SU-DHL-6 (cell line): ENCODE measurements around the gene TMEM74B.

Source experiments
- EZH2phosphoT487 ChIP-seq: fragments of 200-600 bp; sonication (generic), shearing (Covaris generic); conservative IDR thresholded peaks from 2 replicates; pipeline ENCODE4 v1.6.1; 2018; ENCODE audit warnings: mild to moderate bottlenecking, antibody characterized with exemption, low read length, moderate library complexity, mixed read lengths
- TF ChIP-seq, protein P1 (sequence below): fragments of 200-600 bp; sonication (generic); IDR thresholded peaks from one replicate; pipeline ENCODE4 v1.5.1; 2017; ENCODE audit warnings: antibody characterized with exemption, mild to moderate bottlenecking, low read length, moderate library complexity; ENCODE audit not compliant: insufficient read depth, poor library complexity, severe bottlenecking

DNA sequence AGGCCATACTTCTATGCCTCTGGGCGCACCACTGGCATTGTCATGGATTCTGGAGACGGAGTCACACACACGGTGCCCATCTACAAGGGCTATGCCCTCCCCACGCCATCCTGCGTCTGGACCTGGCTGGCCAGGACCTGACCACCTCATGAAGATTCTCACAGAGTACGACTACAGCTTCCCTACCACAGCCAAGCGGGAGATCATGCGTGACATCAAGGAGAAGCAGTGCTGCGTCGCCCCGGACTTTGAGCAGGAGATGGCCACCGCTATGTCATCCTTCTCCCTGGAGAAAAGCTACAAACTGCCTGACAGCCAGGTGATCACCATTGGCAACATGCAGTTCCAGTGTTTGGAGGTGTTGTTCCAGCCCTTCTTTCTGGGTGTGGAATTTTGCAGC lies 23.8 kb downstream of the TMEM74B start:
- no peak for TF ChIP-seq EZH2phosphoT487
- TF ChIP-seq, protein P1, sequence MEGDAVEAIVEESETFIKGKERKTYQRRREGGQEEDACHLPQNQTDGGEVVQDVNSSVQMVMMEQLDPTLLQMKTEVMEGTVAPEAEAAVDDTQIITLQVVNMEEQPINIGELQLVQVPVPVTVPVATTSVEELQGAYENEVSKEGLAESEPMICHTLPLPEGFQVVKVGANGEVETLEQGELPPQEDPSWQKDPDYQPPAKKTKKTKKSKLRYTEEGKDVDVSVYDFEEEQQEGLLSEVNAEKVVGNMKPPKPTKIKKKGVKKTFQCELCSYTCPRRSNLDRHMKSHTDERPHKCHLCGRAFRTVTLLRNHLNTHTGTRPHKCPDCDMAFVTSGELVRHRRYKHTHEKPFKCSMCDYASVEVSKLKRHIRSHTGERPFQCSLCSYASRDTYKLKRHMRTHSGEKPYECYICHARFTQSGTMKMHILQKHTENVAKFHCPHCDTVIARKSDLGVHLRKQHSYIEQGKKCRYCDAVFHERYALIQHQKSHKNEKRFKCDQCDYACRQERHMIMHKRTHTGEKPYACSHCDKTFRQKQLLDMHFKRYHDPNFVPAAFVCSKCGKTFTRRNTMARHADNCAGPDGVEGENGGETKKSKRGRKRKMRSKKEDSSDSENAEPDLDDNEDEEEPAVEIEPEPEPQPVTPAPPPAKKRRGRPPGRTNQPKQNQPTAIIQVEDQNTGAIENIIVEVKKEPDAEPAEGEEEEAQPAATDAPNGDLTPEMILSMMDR, result no peak
